Esophagus muscularis mucosa (tissue), 4 donors: ENCODE measurements around the gene MRC2.

ENCODE experiments used
- CTCF ChIP-seq, 3 experiments: fragments of 200-600 bp in 2 of 3; fragments of 450-650 bp in 1 of 3; sonication (generic) in 2 of 3; IDR thresholded peaks; one replicate each; pipeline ENCODE4 v1.5.1; 2017 to 2019; ENCODE audit warnings: antibody characterized with exemption in 3 of 3, mild to moderate bottlenecking in 2 of 3, moderate library complexity in 1 of 3
- EP300 ChIP-seq: sonication (generic); formaldehyde crosslinking; IDR thresholded peaks from one replicate; pipeline ENCODE4 v1.6.1; 2017; ENCODE audit warnings: antibody characterized with exemption
- POLR2A ChIP-seq: fragments of 450-650 bp; IDR thresholded peaks from one replicate; pipeline ENCODE4 v1.6.1; 2017; ENCODE audit warnings: antibody characterized with exemption, moderate library complexity, mild to moderate bottlenecking, low read depth
- POLR2AphosphoS5 ChIP-seq, 2 donors: sonication (generic); formaldehyde crosslinking; IDR thresholded peaks; one replicate each; pipeline ENCODE4 v1.6.1; 2017; ENCODE audit warnings: antibody characterized with exemption in 2 of 2

- no peak for TF ChIP-seq CTCF (IDR thresholded peaks at IDR 0.05)
- no peak for TF ChIP-seq POLR2AphosphoS5 (IDR thresholded peaks at IDR 0.05)
- TF ChIP-seq EP300: no peak
- TF ChIP-seq POLR2A: no peak
Measured at GRCh38 chr17:62588109-62588508, 39.4 kb upstream of the MRC2 start.
